Stimulated activated CD4-positive, alpha-beta T cell treated with anti-CD3 and anti-CD28 coated beads, Interleukin-4, amount 100 ng/mL, for 1 hour (primary cell): ENCODE results near the gene SGCA.

Experiments used
- DNase-seq: peaks from one replicate; pipeline ENCODE4 v3.0.0-alpha.2; 2020

SGCA gene

GRCh38 chr17:50183421-50183994, 17.7 kb downstream of the SGCA start:
- DNase-seq = no peak

- DNase-seq = no peak
Observed at GRCh38 chr17:50184064-50184463, 18.3 kb downstream of the SGCA start.

- DNase-seq = no peak
Observed at GRCh38 chr17:50184611-50185398, 19.0 kb downstream of the SGCA start.

DNA sequence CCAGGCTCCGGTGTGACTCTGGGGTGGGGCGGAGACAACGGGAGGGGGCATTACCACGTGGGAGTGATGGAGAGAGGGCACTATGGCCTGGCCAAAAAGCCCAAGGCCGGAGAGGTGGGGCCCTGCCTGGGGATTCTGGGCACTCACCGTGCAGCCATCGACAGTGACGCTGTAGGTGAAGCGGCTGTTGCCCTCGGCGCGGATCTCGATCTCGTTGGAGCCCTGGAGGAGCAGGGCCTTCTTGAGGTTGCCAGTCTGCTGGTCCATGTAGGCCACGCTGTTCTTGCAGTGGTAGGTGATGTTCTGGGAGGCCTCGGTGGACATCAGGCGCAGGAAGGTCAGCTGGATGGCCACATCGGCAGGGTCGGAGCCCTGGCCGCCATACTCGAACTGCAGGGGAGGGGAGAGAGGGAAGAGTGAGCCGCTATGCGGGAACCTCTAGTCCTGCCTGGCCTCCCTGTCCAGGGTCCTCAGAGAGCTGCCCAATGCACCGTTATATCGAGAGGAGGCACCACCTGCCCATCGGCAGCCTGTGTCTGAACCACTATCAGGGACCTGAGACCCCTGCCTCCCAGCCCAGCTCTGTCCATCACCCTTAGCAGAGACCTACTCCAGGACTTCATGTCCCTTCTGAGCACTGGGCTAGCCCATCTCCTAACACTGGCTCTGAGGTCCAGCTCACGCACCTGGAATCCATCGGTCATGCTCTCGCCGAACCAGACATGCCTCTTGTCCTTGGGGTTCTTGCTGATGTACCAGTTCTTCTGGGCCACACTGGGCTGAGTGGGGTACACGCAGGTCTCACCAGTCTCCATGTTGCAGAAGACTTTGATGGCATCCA, 20.0 kb downstream of the SGCA start:
- no peak for DNase-seq

DNA sequence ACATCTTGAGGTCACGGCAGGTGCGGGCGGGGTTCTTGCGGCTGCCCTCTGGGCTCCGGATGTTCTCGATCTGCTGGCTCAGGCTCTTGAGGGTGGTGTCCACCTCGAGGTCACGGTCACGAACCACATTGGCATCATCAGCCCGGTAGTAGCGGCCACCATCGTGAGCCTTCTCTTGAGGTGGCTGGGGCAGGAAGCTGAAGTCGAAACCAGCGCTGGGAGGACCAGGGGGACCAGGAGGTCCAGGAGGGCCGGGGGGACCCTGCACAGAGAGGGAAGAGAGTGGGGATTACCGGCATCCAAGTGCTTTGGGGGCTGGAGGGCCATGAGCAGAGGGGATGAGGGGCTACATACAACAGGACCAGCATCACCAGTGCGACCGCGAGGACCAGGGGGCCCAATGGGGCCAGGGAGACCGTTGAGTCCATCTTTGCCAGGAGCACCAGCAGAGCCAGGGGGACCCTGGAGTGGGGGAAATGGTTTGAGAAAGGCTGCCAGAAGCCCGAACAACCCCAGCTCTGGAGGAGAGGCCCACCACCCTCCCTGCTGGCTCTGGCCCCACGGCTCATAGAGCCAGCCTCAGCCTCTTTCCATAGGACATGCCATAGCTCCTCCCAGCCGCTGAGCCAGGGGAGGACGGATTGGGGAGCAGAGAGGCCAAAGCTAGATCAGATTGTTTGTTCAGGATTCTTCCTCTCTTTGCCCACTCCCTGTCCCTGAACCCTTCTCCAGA, 21.0 kb downstream of the SGCA start:
- no peak for DNase-seq

GRCh38 chr17:50187394-50187725, 21.6 kb downstream of the SGCA start:
- DNase-seq = no peak

DNA sequence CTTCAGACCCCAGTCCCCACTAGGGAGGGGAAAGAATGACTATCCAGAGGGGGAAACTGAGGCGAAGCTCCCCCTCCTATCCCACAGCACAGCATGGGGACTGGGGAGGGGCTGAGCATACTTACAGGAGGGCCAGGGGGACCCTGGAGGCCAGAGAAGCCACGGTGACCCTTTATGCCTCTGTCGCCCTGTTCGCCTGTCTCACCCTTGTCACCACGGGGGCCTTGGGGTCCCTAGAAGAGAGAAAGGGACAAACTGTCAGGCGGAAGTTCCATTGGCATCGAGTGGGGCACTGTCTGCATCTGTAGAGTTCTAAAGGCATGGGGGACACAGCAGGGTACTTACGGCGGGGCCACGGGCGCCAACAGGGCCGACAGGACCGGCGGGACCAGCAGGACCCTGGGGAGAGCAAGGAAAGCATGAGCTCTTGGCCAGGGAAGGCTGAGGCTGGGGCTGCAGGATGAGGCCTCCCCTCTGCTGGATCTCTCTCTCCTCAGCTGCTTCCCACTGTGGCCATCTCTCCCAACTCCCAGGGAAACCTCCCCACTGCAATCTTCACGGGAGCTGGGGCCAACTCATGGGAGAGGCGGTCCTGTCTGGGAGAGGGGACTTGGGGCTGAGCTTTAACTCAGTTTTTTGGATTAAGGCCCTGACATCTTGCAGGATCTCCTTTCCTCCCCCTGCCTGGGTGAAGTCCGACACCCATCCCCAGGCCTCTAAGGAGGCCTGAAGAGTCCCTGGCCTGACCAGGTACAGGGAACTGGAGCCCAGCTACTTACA, 22.1 kb downstream of the SGCA start:
- no peak for DNase-seq

- DNase-seq = no peak
Observed at GRCh38 chr17:50188531-50188920, 22.7 kb downstream of the SGCA start.

- no peak for DNase-seq
Observed at GRCh38 chr17:50188921-50189549, 23.2 kb downstream of the SGCA start.

- DNase-seq = no peak
Observed at GRCh38 chr17:50189550-50190292, 23.9 kb downstream of the SGCA start.

- DNase-seq = no peak
Observed at GRCh38 chr17:50190293-50190602, 24.4 kb downstream of the SGCA start.

GRCh38 chr17:50190603-50191358, 25.0 kb downstream of the SGCA start:
- DNase-seq = no peak

- no peak for DNase-seq
Observed at GRCh38 chr17:50191359-50192143, 25.7 kb downstream of the SGCA start.

DNA sequence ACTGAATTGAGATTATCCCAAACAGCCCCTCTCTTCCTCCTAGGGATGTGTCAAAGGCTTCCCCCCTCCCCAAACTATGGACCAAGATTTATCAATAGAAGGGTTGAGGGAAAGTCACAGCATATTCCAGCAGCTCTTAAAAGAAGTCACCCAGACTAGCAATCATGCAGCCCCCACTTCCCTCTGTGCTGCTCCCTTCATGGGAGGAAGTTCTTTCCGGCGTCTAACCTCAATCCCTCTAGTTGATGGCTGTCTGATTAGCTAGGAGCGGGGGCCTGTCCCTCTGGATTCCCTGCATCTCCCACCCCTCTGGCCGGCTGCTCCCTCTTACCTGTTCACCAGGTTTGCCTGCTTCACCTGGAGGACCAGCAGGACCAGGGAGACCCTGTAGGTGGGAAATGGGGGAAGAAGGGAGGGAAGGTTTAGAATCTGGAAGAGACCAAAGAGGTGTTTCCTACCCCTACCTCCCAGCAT, 26.4 kb downstream of the SGCA start:
- no peak for DNase-seq

DNA sequence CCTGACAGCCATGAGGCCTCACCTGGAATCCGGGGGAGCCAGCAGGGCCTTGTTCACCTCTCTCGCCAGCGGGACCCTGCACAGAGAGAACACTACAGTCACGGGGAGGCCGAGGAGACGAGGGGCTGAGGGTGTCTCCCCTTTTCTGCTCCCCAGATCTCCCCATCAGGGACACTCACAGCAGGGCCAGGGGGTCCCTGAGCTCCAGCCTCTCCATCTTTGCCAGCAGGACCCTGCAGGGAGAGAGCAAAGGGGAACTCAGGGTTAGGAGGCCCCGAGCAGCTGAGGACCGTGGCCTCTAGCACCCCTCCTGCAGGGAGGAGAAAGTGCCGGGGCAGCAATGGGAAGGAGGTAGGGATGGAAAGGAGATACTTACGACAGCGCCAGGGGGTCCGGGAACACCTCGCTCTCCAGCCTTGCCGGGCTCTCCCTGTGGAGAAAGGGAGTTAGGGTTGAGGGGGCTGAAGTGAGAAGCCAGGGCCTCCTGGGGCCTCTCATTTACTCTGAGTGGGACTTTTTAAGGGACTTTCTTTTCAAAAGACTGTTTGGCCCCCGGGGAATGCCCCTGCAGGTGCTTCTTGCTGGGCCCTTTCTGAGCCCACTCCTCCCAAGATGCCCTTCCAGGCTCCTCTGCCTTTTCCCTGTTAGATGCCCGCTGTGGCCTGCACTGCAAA, 26.9 kb downstream of the SGCA start:
- DNase-seq = no peak

GRCh38 chr17:50194140-50194933, 28.5 kb downstream of the SGCA start:
- DNase-seq = no peak

DNA sequence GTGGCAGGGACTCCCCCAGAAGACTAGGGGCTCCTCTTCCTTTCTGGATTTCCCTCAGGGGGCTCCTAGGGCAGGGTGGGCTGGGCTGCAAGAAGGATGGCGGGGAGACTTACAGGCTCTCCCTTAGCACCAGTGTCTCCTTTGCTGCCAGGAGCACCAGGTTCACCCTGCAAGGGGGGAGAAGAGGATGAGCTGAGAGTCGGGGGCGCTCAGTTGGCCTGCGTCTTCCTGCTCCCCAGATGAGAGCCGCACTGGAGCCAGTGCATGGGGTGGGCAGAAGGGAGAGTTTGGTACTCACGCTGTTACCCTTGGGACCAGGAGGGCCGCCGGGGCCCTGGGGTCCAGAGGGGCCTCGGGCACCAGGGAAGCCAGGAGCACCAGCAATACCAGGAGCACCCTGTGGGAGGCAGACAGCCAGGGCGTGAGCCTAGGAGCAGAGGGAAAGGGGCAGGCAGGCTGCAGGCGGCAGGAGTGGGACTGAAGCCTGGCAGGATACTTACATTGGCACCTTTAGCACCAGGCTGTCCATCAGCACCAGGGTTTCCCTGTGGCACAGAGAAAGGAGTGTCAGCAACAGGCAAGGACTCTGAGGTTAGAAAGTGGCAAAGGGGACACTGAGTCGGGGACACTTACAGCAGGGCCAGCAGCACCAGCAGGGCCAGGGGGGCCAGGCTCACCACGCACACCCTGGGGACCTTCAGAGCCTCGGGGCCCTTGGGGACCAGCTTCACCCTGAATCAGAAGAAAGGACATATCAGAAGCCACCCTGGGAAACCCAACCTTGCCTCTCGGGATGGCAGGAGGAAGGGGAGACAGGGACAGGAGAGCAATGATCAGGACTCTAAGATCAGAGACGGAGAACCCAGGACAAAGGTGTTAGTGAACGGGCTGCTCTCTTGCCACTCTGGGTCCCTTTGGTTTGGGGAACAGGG, 29.4 kb downstream of the SGCA start:
- no peak for DNase-seq
